Right lobe of liver (tissue), 6 donors: ENCODE measurements around the gene SAP30BP. TPM values are rescaled to one million over a fixed set of nuclear protein-coding genes. Genes with fewer than 3 reads are reported as not detected.

Source experiments
- ATAC-seq, 4 donors: fragments of 200-7000 bp; cut with Tn5 transposase; one replicate each; pipeline ENCODE4 v1.9.1; 2020; ENCODE audit warnings: mild to moderate bottlenecking in 4 of 4, moderate library complexity in 4 of 4
- DNase-seq, 3 donors: peaks; one replicate each; pipeline ENCODE4 v3.0.0-alpha.2; 2020
- H3K27ac ChIP-seq, 3 donors: fragments of 200-600 bp; one replicate each; pipeline ENCODE4 v1.8.0; 2022
- H3K27me3 ChIP-seq, 2 donors: fragments of 200-600 bp; one replicate each; pipeline ENCODE4 v1.8.0; 2022
- H3K36me3 ChIP-seq, 4 donors: fragments of 200-600 bp; sonication (generic) in 1 of 4; one replicate each; pipeline versions ENCODE4 v1.5.1 to v1.8.0; 2017 to 2022; ENCODE audit warnings: control low read depth in 1 of 4
- H3K4me1 ChIP-seq, 4 donors: fragments of 200-600 bp; sonication (generic) in 1 of 4; one replicate each; pipeline versions ENCODE4 v1.5.1 to v1.8.0; 2017 to 2022; ENCODE audit warnings: control low read depth in 1 of 4
- H3K4me3 ChIP-seq, 3 donors: fragments of 200-600 bp; one replicate each; pipeline ENCODE4 v1.8.0; 2022
- H3K9me3 ChIP-seq, 4 donors: fragments of 200-600 bp; sonication (generic) in 1 of 4; one replicate each; pipeline versions ENCODE4 v1.5.1 to v1.8.0; 2017 to 2022; ENCODE audit warnings: control low read depth in 1 of 4
- CTCF ChIP-seq, 4 donors: fragments of 200-600 bp in 3 of 4; fragments of 450-650 bp in 1 of 4; IDR thresholded peaks; one replicate each; pipeline versions ENCODE4 v1.5.1 to v1.8.0; 2016 to 2022; ENCODE audit warnings: antibody characterized with exemption in 4 of 4, mild to moderate bottlenecking in 2 of 4
- POLR2A ChIP-seq: fragments of 450-650 bp; IDR thresholded peaks from one replicate; pipeline ENCODE4 v1.6.1; 2017; ENCODE audit warnings: antibody characterized with exemption, mild to moderate bottlenecking
- WGBS: methylation state at CpG from one replicate; pipeline ENCODE4 v1.1.6; 2018; ENCODE audit warnings: low coverage, low lambda C conversion rate; ENCODE audit not compliant: insufficient coverage; ENCODE audit errors: missing lambda C conversion rate; 5-methylcytosine and 5-hydroxymethylcytosine counted together
- intact Hi-C, 2 donors: fragments of 100-400 bp; cut with DNase I; formaldehyde crosslinking; loops; one replicate each; pipeline versions ENCODE4 v1.11.2 to v1.14.1; 2022
- total RNA-seq, 6 experiments: library from RNA; depleted of rRNA in 2 of 6; stranded (reverse); fragments of >200 nt in 2 of 6; fragmentation: NEBNext Ultra II Directional in 3 of 6; extraction: Animal tissue kit (Norgen Biotek cat#: 25700) in 3 of 6; gene quantifications; one replicate each; pipeline versions ENCODE4 v1.1.0 to v1.2.4, GENCODE V29; 2016 to 2023
- donor health status: DM: no; HTN: yes; CAD: no.
- donor health status: DM: no; HTN: no; CAD: no.
- donor health status: DM: no; HTN: no; CAD: no.
- donor health status: DM: no; HTN: yes; CAD: no.
- donor health status: DM: no; HTN: yes; CAD: no.

Gene SAP30BP
- total RNA-seq, 6 experiments from 2014 or later = 24.0 to 36.0 (median 27.0) TPM

GRCh38 chr17:75650874-75651273, 16.3 kb upstream of the SAP30BP start:
- H3K9me3 ChIP-seq = no peaks in the 10 kb centered on the region
- H3K4me1 ChIP-seq = peaks cover 0 to 9% (median 3%) of the 10 kb centered on the region in 4 donors
- no peak for ATAC-seq
- peaks cover 0 to 41% (median 11%) of the 10 kb centered on the region in 4 donors for H3K36me3 ChIP-seq
- no peak for DNase-seq
- H3K27me3 ChIP-seq = no peaks in the 10 kb centered on the region
- no peak overlapping the region for H3K27ac ChIP-seq
- H3K4me3 ChIP-seq = no peak overlapping the region
- intact Hi-C loops = no loop called here
- 82% methylated on average over 4 of the region's 7 CpGs for WGBS
- no peak for TF ChIP-seq POLR2A
- TF ChIP-seq CTCF (IDR thresholded peaks at IDR 0.05) = no peak

GRCh38 chr17:75652341-75652740, 14.8 kb upstream of the SAP30BP start:
- Histone ChIP-seq H3K4me1 (no peaks in the 10 kb centered on the region), H3K9me3 (no peaks in the 10 kb centered on the region), H3K4me3 (no peak overlapping the region), H3K27ac (no peak overlapping the region), H3K36me3 (peaks cover 0 to 52% (median 11%) of the 10 kb centered on the region in 4 donors), H3K27me3 (no peaks in the 10 kb centered on the region)
- intact Hi-C loops = no loop called here
- DNase-seq (peak in 1 of 3 donors; percentile 37), ATAC-seq (peak in 1 of 4 donors; percentile 25)
- no peak for TF ChIP-seq CTCF (IDR thresholded peaks at IDR 0.05)
- no peak for TF ChIP-seq POLR2A
- WGBS = 80% methylated on average over 1 of the region's 5 CpGs

GRCh38 chr17:75652934-75653549, 14.1 kb upstream of the SAP30BP start:
- DNase-seq (peak in 1 of 3 donors; percentile 26), ATAC-seq (peak; percentile 44 to 63 (median 59))
- WGBS = 63% methylated on average over 5 of the region's 6 CpGs
- Histone ChIP-seq H3K27ac (no peak overlapping the region), H3K27me3 (no peaks in the 10 kb centered on the region), H3K4me1 (no peaks in the 10 kb centered on the region), H3K4me3 (no peak overlapping the region), H3K9me3 (no peaks in the 10 kb centered on the region), H3K36me3 (peaks cover 0 to 59% (median 11%) of the 10 kb centered on the region in 4 donors)
- intact Hi-C loops = no loop called here
- TF ChIP-seq CTCF (IDR thresholded peaks at IDR 0.05) (peak; percentile 10 to 57 (median 54)), POLR2A (no peak)

GRCh38 chr17:75654176-75654575, 13.0 kb upstream of the SAP30BP start:
- TF ChIP-seq CTCF (IDR thresholded peaks at IDR 0.05) = peak in 1 of 4 donors; percentile 11
- no peak for TF ChIP-seq POLR2A
- 25% methylated on average over 2 of the region's 2 CpGs for WGBS
- H3K27me3 ChIP-seq = no peaks in the 10 kb centered on the region
- H3K4me1 ChIP-seq = no peaks in the 10 kb centered on the region
- H3K36me3 ChIP-seq = peaks cover 0 to 60% (median 11%) of the 10 kb centered on the region in 4 donors
- DNase-seq (peak in 1 of 3 donors; percentile 5), ATAC-seq (peak in 2 of 4 donors; percentile 19 to 27)
- no peak overlapping the region for H3K4me3 ChIP-seq
- H3K27ac ChIP-seq = no peak overlapping the region
- intact Hi-C loops = no loop called here
- H3K9me3 ChIP-seq = no peaks in the 10 kb centered on the region
